ENCODE results near the gene ZNF300.
"Not testable (repeated sequence)": the region's sequence is repeated elsewhere in the genome, so short reads cannot be mapped to it uniquely, and the experiment has no call there.

Gene ZNF300

GRCh38 chr5:150904479-150905311 is at the start of gene ZNF300:
ZNF300 (minus strand) TSS chr5:150904980; CDS start chr5:150903155, 1,825 bp downstream.
- in situ Hi-C loops (cut with HindIII; ENCODE audit: low sequenced_read_pairs) = no loop called here

DNA sequence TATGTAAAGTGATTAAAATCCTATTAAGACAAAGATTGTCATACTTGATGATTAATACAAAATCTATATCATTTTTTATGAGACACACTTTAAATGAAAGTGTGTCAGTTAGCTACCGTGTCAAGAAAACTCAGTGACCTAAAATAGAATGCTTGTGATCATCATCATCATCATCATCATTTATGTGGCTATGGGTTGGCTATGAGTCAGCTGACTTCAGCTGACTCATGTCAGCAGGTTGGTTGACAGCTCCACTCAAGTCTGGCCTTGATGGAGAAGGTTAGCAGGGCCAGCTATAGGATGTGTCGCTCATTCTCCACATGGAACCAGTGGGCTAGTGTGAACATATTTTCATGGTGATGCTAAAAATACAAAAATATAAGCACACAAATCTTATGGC is 43.8 kb upstream of the ZNF300 start:
- in situ Hi-C loops (cut with HindIII; ENCODE audit: low sequenced_read_pairs) = no loop called here

- in situ Hi-C loops (cut with HindIII; ENCODE audit: low sequenced_read_pairs) = no loop called here
Observed at GRCh38 chr5:150946351-150946905, 41.6 kb upstream of the ZNF300 start.

DNA sequence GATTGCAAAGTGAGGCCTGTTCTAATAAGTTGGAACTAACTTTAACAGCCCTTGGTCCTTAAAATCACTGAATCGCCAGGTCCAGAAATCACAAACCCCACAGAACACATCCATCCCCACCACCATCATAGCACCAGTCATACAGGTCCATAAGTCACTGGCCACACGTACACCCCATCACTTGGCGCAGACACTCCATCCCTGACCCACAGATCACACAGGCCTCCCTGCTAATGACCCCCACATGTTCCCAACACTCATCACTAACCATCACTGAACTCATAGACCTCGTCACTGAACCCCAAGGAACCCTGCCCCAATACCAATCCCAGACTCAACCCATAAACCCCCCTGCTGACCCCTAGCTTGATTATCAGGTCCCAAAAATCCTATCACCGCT is 41.2 kb upstream of the ZNF300 start:
- in situ Hi-C loops (cut with HindIII; ENCODE audit: low sequenced_read_pairs) = no loop called here

- in situ Hi-C loops (cut with HindIII; ENCODE audit: low sequenced_read_pairs) = no loop called here
Observed at GRCh38 chr5:150945486-150945885, 40.7 kb upstream of the ZNF300 start.

GRCh38 chr5:150931368-150931965 is 26.7 kb upstream of the ZNF300 start:
- in situ Hi-C loops (cut with HindIII; ENCODE audit: low sequenced_read_pairs) = no loop called here

GRCh38 chr5:150918613-150919012 is 13.8 kb upstream of the ZNF300 start:
- in situ Hi-C loops (cut with HindIII; ENCODE audit: low sequenced_read_pairs) = no loop called here

- in situ Hi-C loops (cut with HindIII; ENCODE audit: low sequenced_read_pairs) = no loop called here
Observed at GRCh38 chr5:150912312-150912814, 7.6 kb upstream of the ZNF300 start.

GRCh38 chr5:150905312-150905683 is 518 bp upstream of the ZNF300 start:
- in situ Hi-C loops (cut with HindIII; ENCODE audit: low sequenced_read_pairs) = no loop called here

GRCh38 chr5:150901446-150901845 is 3.3 kb downstream of the ZNF300 start:
- in situ Hi-C loops (cut with HindIII; ENCODE audit: low sequenced_read_pairs) = no loop called here

DNA sequence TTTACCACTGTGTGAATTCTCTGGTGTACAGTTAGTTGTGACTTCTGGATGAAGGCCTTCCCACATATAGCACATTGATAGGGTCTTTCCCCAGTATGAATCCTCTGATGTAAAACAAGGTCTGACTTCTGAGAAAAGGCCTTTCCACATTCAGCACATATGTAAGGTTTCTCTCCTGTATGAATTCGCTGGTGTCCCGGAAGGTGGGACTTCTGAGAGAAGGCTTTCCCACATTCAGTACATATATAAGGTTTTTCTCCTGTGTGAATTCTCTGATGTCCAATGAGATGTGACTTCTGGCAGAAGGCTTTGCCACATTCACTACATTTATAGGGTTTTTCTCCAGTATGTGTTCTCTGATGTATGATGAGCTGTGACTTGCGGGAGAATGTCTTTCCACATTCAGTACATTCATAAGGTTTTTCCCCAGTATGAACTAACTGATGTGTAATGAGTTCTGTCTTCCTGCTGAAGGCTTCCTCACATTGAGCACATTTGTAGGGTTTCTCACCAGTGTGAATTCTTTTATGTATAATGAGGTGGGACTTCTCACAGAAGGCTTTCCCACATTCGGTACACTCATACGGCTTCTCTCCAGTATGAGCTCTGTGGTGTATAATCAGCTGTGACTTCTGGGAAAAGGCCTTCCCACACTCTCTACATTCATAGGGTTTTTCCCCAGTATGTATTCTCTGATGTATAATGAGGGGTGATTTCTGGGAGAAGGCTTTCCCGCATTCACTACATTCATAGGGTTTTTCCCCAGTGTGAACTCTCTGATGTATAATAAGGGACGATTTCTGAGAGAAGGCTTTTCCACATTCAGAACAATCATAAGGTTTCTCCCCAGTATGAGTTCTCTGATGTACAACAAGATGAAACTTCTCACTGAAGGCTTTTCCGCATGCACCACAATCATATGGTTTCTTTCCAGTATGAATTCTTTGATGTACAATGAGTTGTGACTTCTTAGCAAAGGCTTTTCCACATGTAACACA is 9.1 kb downstream of the ZNF300 start:
- in situ Hi-C loops (cut with HindIII; ENCODE audit: low sequenced_read_pairs) = no loop called here

DNA sequence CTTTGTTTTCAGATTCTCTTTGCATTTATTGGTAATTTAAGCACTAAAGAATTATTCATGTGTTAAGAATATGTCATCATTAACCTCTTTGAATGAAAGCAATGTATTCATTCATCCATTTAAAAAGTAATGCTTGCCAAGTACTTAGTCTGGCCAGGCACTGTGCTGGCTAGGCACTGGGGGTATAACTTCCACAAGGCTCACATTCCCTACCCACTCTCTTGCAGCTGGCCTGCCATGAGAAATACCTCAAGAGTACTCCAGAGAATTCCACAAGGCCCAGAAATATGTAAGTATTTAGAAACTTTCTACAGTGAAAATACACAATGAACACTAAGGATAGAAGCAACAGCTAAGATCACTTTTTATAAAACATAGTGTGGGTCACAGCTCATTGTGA is 25.4 kb downstream of the ZNF300 start:
- in situ Hi-C loops (cut with HindIII; ENCODE audit: low sequenced_read_pairs) = no loop called here

- in situ Hi-C loops (cut with HindIII; ENCODE audit: low sequenced_read_pairs) = no loop called here
Observed at GRCh38 chr5:150862070-150862469, 42.7 kb downstream of the ZNF300 start.

DNA sequence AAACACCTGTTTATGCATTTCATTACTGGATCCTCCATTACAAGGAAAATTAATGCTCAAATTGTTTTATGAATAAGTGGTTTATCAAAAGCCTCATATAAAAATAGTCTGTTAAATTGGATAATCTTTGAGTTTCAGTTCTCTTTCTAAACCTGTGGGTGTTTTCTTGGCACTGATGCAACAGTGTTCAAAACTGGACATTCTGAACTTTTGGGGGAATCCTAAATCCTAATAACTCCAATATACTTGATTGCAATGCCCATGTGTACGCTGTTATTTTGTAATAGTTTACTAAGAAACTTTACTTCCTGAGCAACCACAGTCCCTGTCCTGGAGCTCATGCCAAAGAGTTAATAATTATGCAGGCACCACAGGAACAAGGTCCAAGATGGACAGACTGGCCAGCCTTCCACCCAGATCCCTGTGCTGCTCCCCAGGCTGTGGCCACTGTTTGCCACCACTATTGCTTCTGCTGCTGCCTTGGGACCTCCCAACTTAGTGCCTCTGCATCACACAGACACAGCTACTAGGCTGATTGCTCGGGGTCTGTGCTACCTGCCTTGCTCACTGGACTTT is 44.4 kb downstream of the ZNF300 start:
- in situ Hi-C loops (cut with HindIII; ENCODE audit: low sequenced_read_pairs) = no loop called here

DNA sequence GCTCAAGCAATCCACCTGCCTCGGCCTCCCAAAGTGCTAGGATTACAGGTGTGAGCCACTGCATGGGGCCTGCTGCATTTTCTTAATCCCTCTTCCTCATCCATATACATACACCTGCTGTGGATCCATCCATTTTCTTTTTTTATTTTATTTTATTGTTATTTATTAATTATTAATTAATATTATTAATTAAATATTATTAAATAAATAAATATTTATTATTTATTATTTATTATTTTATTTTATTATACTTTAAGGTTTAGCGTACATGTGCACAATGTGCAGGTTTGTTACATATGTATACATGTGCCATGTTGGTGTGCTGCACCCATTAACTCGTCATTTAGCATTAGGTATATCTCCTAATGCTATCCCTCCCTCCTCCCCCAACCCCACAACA is 48.1 kb downstream of the ZNF300 start:
- in situ Hi-C loops (cut with HindIII; ENCODE audit: low sequenced_read_pairs) = not testable (repeated sequence)

DNA sequence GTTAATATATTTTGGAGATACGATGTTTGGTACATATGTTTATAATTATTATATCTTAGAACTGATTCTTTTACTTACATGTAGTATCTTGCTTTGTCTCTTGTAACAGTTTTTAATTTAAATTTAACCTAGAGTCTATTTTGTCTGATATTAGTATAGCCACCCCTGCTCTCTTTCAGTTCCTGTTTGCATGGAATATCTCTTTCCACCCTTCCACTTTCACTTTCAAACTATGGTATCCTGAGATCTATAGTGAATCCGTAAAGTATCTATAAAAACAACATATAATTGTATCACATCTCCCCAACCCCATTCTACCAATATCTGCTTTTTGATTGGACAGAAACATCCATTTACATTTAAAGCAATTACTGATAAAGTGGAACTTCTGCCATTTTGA is 51.2 kb downstream of the ZNF300 start:
- in situ Hi-C loops (cut with HindIII; ENCODE audit: low sequenced_read_pairs) = no loop called here

DNA sequence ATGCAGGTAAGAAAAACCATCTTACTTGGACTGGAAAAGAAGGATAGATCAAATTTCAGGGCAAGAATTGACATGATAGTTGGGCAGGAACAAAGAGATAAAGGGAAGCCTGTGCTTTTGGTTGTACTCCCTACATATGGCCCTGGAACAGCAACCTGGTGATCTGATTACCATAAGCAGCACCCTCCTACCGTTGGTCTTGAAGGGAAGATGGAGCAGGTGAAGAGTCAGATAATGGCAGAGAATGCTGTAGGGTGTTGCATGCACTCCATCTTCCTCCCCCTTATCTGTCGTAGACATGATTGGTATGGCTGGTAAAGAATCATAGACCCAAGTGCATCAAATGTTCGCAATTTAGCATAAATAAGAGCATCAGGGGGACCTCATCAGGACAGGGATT is 53.7 kb downstream of the ZNF300 start:
- in situ Hi-C loops (cut with HindIII; ENCODE audit: low sequenced_read_pairs) = no loop called here

DNA sequence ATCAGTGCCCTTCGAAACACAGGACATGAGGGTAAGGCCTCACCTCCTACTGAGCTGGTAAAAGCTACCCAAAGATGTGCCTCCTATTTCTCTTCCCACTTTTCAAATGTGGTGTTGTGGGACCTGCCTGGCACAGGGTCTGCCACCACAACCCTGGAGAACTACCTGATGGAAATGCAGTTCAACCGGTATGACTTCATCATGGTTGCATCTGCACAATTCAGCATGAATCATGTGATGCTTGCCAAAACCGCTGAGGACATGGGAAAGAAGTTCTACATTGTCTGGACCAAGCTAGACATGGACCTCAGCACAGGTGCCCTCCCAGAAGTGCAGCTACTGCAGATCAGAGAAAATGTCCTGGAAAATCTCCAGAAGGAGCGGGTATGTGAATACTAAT is 56.5 kb downstream of the ZNF300 start:
- in situ Hi-C loops (cut with HindIII; ENCODE audit: low sequenced_read_pairs) = no loop called here

- in situ Hi-C loops (cut with HindIII; ENCODE audit: low sequenced_read_pairs) = no loop called here
Observed at GRCh38 chr5:150847334-150847695, 57.5 kb downstream of the ZNF300 start.

- in situ Hi-C loops (cut with HindIII; ENCODE audit: low sequenced_read_pairs) = no loop called here
Observed at GRCh38 chr5:150846654-150847333, 58.0 kb downstream of the ZNF300 start.
